K562 (cell line): Measurements from ENCODE around the gene ARID3A. TPM values are rescaled to one million over a fixed set of nuclear protein-coding genes. Genes with fewer than 3 reads are reported as not detected.

Experiments
- BMI1 ChIP-seq: fragments of 150-350 bp; IDR thresholded peaks from 2 replicates; pipeline ENCODE4 v1.6.1; 2014; ENCODE audit warnings: low read length
- CTBP1 ChIP-seq: fragments of 450-650 bp; IDR thresholded peaks from 2 replicates; pipeline ENCODE4 v1.6.1; 2016; ENCODE audit warnings: borderline replicate concordance
- E2F3 ChIP-seq: fragments of 250-450 bp; sonication (Bioruptor Pico); IDR thresholded peaks from 2 replicates; pipeline ENCODE4 v1.4.0; 2020; ENCODE audit warnings: mild to moderate bottlenecking
- GABPB1 ChIP-seq: sonication (generic); formaldehyde crosslinking; IDR thresholded peaks from 2 replicates; pipeline ENCODE4 v1.8.0; 2022; ENCODE audit warnings: mild to moderate bottlenecking, missing genetic modification reagents
- KLF1 ChIP-seq: fragments of 450-650 bp; IDR thresholded peaks from 2 replicates; pipeline ENCODE4 v1.6.1; 2016; ENCODE audit warnings: missing genetic modification characterization, missing compliant biosample characterization
- MCM3 ChIP-seq: fragments of 450-650 bp; IDR thresholded peaks from 2 replicates; pipeline ENCODE4 v1.6.1; 2016
- MEIS2 ChIP-seq: fragments of 450-650 bp; IDR thresholded peaks from 2 replicates; pipeline ENCODE4 v1.6.1; 2014; ENCODE audit warnings: mild to moderate bottlenecking; ENCODE audit not compliant: partially characterized antibody
- NUFIP1 ChIP-seq: fragments of 450-650 bp; IDR thresholded peaks from 2 replicates; pipeline ENCODE4 v1.6.1; 2018; ENCODE audit not compliant: partially characterized antibody
- PURB ChIP-seq: sonication (generic); formaldehyde crosslinking; IDR thresholded peaks from 2 replicates; pipeline ENCODE4 v1.9.0; 2021; ENCODE audit warnings: low read depth, mild to moderate bottlenecking, missing genetic modification reagents
- SREBF1 ChIP-seq: fragments of 150-350 bp; IDR thresholded peaks from 2 replicates; pipeline ENCODE4 v1.6.1; 2014; ENCODE audit warnings: antibody characterized with exemption, low read depth, low read length, borderline replicate concordance
- ZFPM2 ChIP-seq: fragments of 250-450 bp; sonication (Bioruptor Pico); IDR thresholded peaks from 2 replicates; pipeline ENCODE4 v1.5.1; 2022; ENCODE audit warnings: mild to moderate bottlenecking
- ZNF146 ChIP-seq: IDR thresholded peaks from one replicate; pipeline ENCODE4 v1.6.1; 2018; ENCODE audit warnings: missing compliant biosample characterization; ENCODE audit not compliant: unreplicated experiment
- ZNF184 ChIP-seq: sonication (generic); formaldehyde crosslinking; IDR thresholded peaks from 2 replicates; pipeline ENCODE4 v1.5.0; 2020; ENCODE audit warnings: missing genetic modification reagents
- polyA plus RNA-seq, 8 experiments: library from polyadenylated mRNA; depleted of rRNA in 4 of 8; stranded (reverse) in 5 of 8; unstranded in 3 of 8; fragments of >200 nt; fragmentation: Nextera tagmentation in 2 of 8; fragmentation: Illumina TruSeq in 1 of 8; extraction: Ambion mirVana in 2 of 8; extraction: Trizol in 1 of 8; gene quantifications; 2 replicates each; pipeline versions ENCODE4 v1.2.1 to v1.2.3, GENCODE V29; 2011 to 2014; ENCODE audit warnings: inconsistent platforms in 1 of 8, missing spikeins in 1 of 8
- total RNA-seq, 7 experiments: library from RNA; depleted of rRNA in 6 of 7; stranded (reverse); fragments of >200 nt in 6 of 7; fragmentation: Illumina TruSeq in 2 of 7; extraction: Trizol in 2 of 7; gene quantifications; 2 replicates each; pipeline versions ENCODE4 v1.2.1 to v1.2.3, GENCODE V29; 2011 to 2021; ENCODE audit warnings: low replicate concordance in 1 of 7
- TF ChIP-seq, protein P1 (sequence below): fragments of 250-450 bp; sonication (Bioruptor Pico); IDR thresholded peaks from 2 replicates; pipeline ENCODE4 v1.5.0; 2020; ENCODE audit warnings: mild to moderate bottlenecking, borderline replicate concordance
- TF ChIP-seq, protein P2 (sequence below): sonication (generic); formaldehyde crosslinking; IDR thresholded peaks from 2 replicates; pipeline ENCODE4 v1.8.1; 2022; ENCODE audit warnings: missing genetic modification reagents
- TF ChIP-seq, protein P3 (sequence below): fragments of 250-450 bp; sonication (Bioruptor Pico); IDR thresholded peaks from 2 replicates; pipeline ENCODE4 v1.5.0; 2021
- TF ChIP-seq, protein P4 (sequence below): sonication (generic); formaldehyde crosslinking; IDR thresholded peaks from 2 replicates; pipeline ENCODE4 v1.8.1; 2023; ENCODE audit warnings: mild to moderate bottlenecking, missing genetic modification reagents, moderate library complexity
- TF ChIP-seq, protein P5 (sequence below): sonication (generic); formaldehyde crosslinking; IDR thresholded peaks from 2 replicates; pipeline ENCODE4 v1.8.0; 2023; ENCODE audit warnings: missing genetic modification reagents, mild to moderate bottlenecking, borderline replicate concordance

ARID3A gene
- total and polyA plus RNA-seq, 9 of the 15 experiments (the other 6 are each of a cell fraction or from before 2014, with no cell fraction given), result 1.4 to 118 (median 31.2) TPM

DNA sequence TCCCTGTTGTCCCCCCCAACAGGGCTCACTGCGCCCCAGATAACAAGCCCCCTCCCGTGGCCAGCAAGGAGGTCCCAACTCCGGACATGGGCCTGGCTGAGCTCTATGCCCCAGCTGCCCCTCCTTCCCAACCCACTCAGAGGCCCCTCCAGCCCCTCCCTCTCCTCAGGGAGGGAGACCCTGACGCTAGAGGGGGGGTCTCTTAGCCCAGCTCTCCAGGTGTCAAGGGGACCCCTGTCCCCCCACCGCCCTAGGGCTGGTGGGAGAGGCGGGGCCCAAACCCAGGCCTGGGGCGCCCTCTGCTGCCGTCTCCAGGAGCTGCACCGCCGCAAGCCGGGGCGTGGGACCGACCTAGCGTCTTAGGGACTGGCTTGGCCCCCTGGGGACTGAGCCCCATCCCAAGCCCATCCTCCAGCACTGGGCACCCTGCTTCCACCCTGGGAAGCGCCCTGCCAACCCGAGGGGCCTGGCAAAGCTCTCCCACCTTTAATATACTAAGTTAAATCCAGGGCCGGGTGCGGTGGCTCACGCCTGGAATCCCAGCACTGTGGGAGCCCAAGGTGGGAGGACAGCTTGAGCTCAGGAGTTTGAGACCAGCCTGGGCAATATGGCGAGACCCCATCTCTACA, 75.8 kb downstream of the ARID3A start (continued):
- TF ChIP-seq, protein P1, sequence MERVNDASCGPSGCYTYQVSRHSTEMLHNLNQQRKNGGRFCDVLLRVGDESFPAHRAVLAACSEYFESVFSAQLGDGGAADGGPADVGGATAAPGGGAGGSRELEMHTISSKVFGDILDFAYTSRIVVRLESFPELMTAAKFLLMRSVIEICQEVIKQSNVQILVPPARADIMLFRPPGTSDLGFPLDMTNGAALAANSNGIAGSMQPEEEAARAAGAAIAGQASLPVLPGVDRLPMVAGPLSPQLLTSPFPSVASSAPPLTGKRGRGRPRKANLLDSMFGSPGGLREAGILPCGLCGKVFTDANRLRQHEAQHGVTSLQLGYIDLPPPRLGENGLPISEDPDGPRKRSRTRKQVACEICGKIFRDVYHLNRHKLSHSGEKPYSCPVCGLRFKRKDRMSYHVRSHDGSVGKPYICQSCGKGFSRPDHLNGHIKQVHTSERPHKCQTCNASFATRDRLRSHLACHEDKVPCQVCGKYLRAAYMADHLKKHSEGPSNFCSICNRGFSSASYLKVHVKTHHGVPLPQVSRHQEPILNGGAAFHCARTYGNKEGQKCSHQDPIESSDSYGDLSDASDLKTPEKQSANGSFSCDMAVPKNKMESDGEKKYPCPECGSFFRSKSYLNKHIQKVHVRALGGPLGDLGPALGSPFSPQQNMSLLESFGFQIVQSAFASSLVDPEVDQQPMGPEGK (CRISPR knock-in tag), result no peak
- no peak for TF ChIP-seq KLF1 (tag)
- TF ChIP-seq, protein P2, sequence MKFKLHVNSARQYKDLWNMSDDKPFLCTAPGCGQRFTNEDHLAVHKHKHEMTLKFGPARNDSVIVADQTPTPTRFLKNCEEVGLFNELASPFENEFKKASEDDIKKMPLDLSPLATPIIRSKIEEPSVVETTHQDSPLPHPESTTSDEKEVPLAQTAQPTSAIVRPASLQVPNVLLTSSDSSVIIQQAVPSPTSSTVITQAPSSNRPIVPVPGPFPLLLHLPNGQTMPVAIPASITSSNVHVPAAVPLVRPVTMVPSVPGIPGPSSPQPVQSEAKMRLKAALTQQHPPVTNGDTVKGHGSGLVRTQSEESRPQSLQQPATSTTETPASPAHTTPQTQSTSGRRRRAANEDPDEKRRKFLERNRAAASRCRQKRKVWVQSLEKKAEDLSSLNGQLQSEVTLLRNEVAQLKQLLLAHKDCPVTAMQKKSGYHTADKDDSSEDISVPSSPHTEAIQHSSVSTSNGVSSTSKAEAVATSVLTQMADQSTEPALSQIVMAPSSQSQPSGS (CRISPR knock-in tag), result no peak
- TF ChIP-seq PURB (CRISPR knock-in tag), result no peak
- no peak for TF ChIP-seq ZNF184 (CRISPR knock-in tag)
- TF ChIP-seq NUFIP1, result no peak
- TF ChIP-seq ZNF146 (CRISPR knock-in tag), result no peak
- 0 out of 2 replicates have a peak, but pooled peaks have one; percentile 26 for TF ChIP-seq E2F3 (CRISPR knock-in tag)
- TF ChIP-seq, protein P3, sequence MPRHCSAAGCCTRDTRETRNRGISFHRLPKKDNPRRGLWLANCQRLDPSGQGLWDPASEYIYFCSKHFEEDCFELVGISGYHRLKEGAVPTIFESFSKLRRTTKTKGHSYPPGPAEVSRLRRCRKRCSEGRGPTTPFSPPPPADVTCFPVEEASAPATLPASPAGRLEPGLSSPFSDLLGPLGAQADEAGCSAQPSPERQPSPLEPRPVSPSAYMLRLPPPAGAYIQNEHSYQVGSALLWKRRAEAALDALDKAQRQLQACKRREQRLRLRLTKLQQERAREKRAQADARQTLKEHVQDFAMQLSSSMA (CRISPR knock-in tag), result no peak
- no peak for TF ChIP-seq GABPB1 (CRISPR knock-in tag)
- TF ChIP-seq MCM3, result no peak
- TF ChIP-seq CTBP1, result peak; percentile 49; the same call in 1 of the 2 replicates
- TF ChIP-seq SREBF1, result no peak
- no peak for TF ChIP-seq MEIS2
- TF ChIP-seq ZFPM2 (CRISPR knock-in tag), result no peak
- TF ChIP-seq, protein P4, sequence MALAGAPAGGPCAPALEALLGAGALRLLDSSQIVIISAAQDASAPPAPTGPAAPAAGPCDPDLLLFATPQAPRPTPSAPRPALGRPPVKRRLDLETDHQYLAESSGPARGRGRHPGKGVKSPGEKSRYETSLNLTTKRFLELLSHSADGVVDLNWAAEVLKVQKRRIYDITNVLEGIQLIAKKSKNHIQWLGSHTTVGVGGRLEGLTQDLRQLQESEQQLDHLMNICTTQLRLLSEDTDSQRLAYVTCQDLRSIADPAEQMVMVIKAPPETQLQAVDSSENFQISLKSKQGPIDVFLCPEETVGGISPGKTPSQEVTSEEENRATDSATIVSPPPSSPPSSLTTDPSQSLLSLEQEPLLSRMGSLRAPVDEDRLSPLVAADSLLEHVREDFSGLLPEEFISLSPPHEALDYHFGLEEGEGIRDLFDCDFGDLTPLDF (CRISPR knock-in tag), result no peak
- no peak for TF ChIP-seq BMI1
- TF ChIP-seq, protein P5, sequence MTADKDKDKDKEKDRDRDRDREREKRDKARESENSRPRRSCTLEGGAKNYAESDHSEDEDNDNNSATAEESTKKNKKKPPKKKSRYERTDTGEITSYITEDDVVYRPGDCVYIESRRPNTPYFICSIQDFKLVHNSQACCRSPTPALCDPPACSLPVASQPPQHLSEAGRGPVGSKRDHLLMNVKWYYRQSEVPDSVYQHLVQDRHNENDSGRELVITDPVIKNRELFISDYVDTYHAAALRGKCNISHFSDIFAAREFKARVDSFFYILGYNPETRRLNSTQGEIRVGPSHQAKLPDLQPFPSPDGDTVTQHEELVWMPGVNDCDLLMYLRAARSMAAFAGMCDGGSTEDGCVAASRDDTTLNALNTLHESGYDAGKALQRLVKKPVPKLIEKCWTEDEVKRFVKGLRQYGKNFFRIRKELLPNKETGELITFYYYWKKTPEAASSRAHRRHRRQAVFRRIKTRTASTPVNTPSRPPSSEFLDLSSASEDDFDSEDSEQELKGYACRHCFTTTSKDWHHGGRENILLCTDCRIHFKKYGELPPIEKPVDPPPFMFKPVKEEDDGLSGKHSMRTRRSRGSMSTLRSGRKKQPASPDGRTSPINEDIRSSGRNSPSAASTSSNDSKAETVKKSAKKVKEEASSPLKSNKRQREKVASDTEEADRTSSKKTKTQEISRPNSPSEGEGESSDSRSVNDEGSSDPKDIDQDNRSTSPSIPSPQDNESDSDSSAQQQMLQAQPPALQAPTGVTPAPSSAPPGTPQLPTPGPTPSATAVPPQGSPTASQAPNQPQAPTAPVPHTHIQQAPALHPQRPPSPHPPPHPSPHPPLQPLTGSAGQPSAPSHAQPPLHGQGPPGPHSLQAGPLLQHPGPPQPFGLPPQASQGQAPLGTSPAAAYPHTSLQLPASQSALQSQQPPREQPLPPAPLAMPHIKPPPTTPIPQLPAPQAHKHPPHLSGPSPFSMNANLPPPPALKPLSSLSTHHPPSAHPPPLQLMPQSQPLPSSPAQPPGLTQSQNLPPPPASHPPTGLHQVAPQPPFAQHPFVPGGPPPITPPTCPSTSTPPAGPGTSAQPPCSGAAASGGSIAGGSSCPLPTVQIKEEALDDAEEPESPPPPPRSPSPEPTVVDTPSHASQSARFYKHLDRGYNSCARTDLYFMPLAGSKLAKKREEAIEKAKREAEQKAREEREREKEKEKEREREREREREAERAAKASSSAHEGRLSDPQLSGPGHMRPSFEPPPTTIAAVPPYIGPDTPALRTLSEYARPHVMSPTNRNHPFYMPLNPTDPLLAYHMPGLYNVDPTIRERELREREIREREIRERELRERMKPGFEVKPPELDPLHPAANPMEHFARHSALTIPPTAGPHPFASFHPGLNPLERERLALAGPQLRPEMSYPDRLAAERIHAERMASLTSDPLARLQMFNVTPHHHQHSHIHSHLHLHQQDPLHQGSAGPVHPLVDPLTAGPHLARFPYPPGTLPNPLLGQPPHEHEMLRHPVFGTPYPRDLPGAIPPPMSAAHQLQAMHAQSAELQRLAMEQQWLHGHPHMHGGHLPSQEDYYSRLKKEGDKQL, result no peak
